GM12878 (cell line): ENCODE measurements around the gene LMF1. TPM values are rescaled to one million over a fixed set of nuclear protein-coding genes. Genes with fewer than 3 reads are reported as not detected.

Source experiments
- ATAC-seq: fragments of 200-7000 bp; cut with Tn5 transposase; 3 replicates; pipeline ENCODE4 v1.9.1; 2020; ENCODE audit warnings: mild to moderate bottlenecking, moderate library complexity
- BruUV-seq: library from RNA; stranded (reverse); fragments of 400-500 nt; replicated peaks from 2 replicates; lab custom pipeline; 2021; lab: Mats Ljungman, UMichigan
- CTCF ChIA-PET: fragments of 300-600 bp; sonication (Branson Sonifier 250); formaldehyde crosslinking; extraction: SDS; loops from one replicate; lab custom pipeline; 2021; ENCODE audit warnings: inconsistent platforms; lab: Yijun Ruan, JAX
- POLR2A ChIA-PET: fragments of 350-600 bp; formaldehyde crosslinking; extraction: SDS; loops from one replicate; lab custom pipeline; 2021; ENCODE audit warnings: inconsistent platforms; lab: Charles Lee
- RAD21 ChIA-PET: fragments of 300-600 bp; sonication (Branson Sonifier 250); formaldehyde crosslinking; loops from one replicate; lab custom pipeline; 2023; ENCODE audit warnings: antibody characterized with exemption; ENCODE audit not compliant: unreplicated experiment; lab: Charles Lee
- SMC1A ChIA-PET: fragments of 300-600 bp; sonication (Branson Sonifier 250); formaldehyde crosslinking; loops from one replicate; lab custom pipeline; 2023; ENCODE audit not compliant: unreplicated experiment, uncharacterized antibody; lab: Charles Lee
- DNase-seq: peaks from one replicate; pipeline ENCODE4 v3.0.0-alpha.2; 2011; ENCODE audit warnings: low read depth, low spot score
- FAIRE-seq: peaks from 3 replicates; lab custom pipeline; 2011; peaks lifted over from hg19 to GRCh38; lab: Jason Lieb, UNC
- H2AFZ ChIP-seq: 2 replicates; pipeline ENCODE4 v1.6.0; 2011; ENCODE audit warnings: low read depth, low read length, control low read depth; ENCODE audit not compliant: control insufficient read depth
- H3K27ac ChIP-seq: 2 replicates; pipeline ENCODE4 v1.5.1; 2011; ENCODE audit warnings: control low read depth; ENCODE audit not compliant: control insufficient read depth, insufficient read depth
- H3K27me3 ChIP-seq, 2 experiments: replicated peaks in 1 of 2; 2 replicates each; pipeline versions ENCODE4 v1.6.0 to v1.6.1; 2011; ENCODE audit warnings: low read length in 1 of 2; ENCODE audit not compliant: control insufficient read depth in 2 of 2, insufficient read depth in 2 of 2
- H3K36me3 ChIP-seq, 2 experiments: 2 replicates each; pipeline ENCODE4 v1.5.1; 2011; ENCODE audit warnings: low read length in 1 of 2; ENCODE audit not compliant: control insufficient read depth in 2 of 2, insufficient read depth in 2 of 2
- H3K4me1 ChIP-seq: 2 replicates; pipeline ENCODE4 v1.6.1; 2011; ENCODE audit warnings: mild to moderate bottlenecking, low read length, moderate library complexity, mixed read lengths; ENCODE audit not compliant: control insufficient read depth, insufficient read depth
- H3K4me2 ChIP-seq: 2 replicates; pipeline ENCODE4 v1.6.0; 2011; ENCODE audit warnings: control low read depth; ENCODE audit not compliant: control insufficient read depth, insufficient read depth
- H3K4me3 ChIP-seq: fragments of 200-600 bp; sonication (generic); 2 replicates; pipeline ENCODE4 v1.5.1; 2016
- H3K79me2 ChIP-seq: 2 replicates; pipeline ENCODE4 v1.6.0; 2011; ENCODE audit warnings: low read length; ENCODE audit not compliant: control insufficient read depth, insufficient read depth
- H3K9ac ChIP-seq: 2 replicates; pipeline ENCODE4 v1.8.0; 2011; ENCODE audit warnings: low read length, control low read depth, mixed read lengths; ENCODE audit not compliant: control insufficient read depth, insufficient read depth
- H3K9me3 ChIP-seq: replicated peaks from 3 replicates; pipeline ENCODE4 v1.5.1; 2011; ENCODE audit warnings: mild to moderate bottlenecking, low read length; ENCODE audit not compliant: control insufficient read depth, insufficient read depth
- H4K20me1 ChIP-seq: 2 replicates; pipeline ENCODE4 v1.6.0; 2011; ENCODE audit not compliant: control insufficient read depth, insufficient read depth
- ASH2L ChIP-seq: fragments of 300-600, 200-600 bp; sonication (generic); IDR thresholded peaks from 2 replicates; pipeline ENCODE4 v1.6.1; 2017; ENCODE audit warnings: low read depth, mild to moderate bottlenecking, borderline replicate concordance
- FOS ChIP-seq: IDR thresholded peaks from 3 replicates; pipeline ENCODE4 v1.6.1; 2011; ENCODE audit warnings: borderline replicate concordance; ENCODE audit not compliant: insufficient read length; ENCODE audit errors: extremely low read depth
- MTA2 ChIP-seq: fragments of 450-650 bp; IDR thresholded peaks from 2 replicates; pipeline ENCODE4 v1.6.1; 2016; ENCODE audit warnings: low read depth, mild to moderate bottlenecking, moderate library complexity
- NFYA ChIP-seq: IDR thresholded peaks from 2 replicates; pipeline ENCODE4 v1.6.1; 2011; ENCODE audit warnings: low read depth, mild to moderate bottlenecking, low read length, improper control_type of control experiment, borderline replicate concordance
- RAD51 ChIP-seq: fragments of 450-650 bp; IDR thresholded peaks from 2 replicates; pipeline ENCODE4 v1.6.1; 2016; ENCODE audit warnings: moderate library complexity, mild to moderate bottlenecking, inconsistent platforms
- RCOR1 ChIP-seq: conservative IDR thresholded peaks from 2 replicates; pipeline ENCODE4 v1.6.1; 2012; ENCODE audit warnings: low read depth, low read length, improper control_type of control experiment
- SMC3 ChIP-seq: IDR thresholded peaks from 2 replicates; pipeline ENCODE4 v1.6.1; 2011; ENCODE audit warnings: low read length, improper control_type of control experiment, borderline replicate concordance
- SREBF2 ChIP-seq: IDR thresholded peaks from 2 replicates; pipeline ENCODE4 v1.6.1; 2012; ENCODE audit warnings: mild to moderate bottlenecking, low read length
- ZBTB40 ChIP-seq: fragments of 450-650 bp; IDR thresholded peaks from 2 replicates; pipeline ENCODE4 v1.6.1; 2016; ENCODE audit warnings: mild to moderate bottlenecking, moderate library complexity, borderline replicate concordance
- WGBS: methylation state at CpG from one replicate; pipeline ENCODE4 v1.1.6; 2016; ENCODE audit warnings: low lambda C conversion rate; ENCODE audit not compliant: insufficient replicate concordance, insufficient coverage; ENCODE audit errors: missing lambda C conversion rate; 5-methylcytosine and 5-hydroxymethylcytosine counted together
- in situ Hi-C: fragments of 300-500 bp; cut with MboI; formaldehyde crosslinking; loops from 9 replicates; pipeline ENCODE4 v1.14.3; 2018; ENCODE audit warnings: mixed read lengths
- intact Hi-C: fragments of 100-400 bp; cut with micrococcal nuclease; formaldehyde crosslinking; loops from one replicate; pipeline ENCODE4 v1.14.2; 2022; ENCODE audit not compliant: unreplicated experiment
- polyA plus RNA-seq, 11 experiments: library from polyadenylated mRNA; depleted of rRNA in 4 of 11; unstranded in 6 of 11; stranded (reverse) in 5 of 11; fragments of >200 nt; fragmentation: Nextera tagmentation in 4 of 11; fragmentation: Illumina TruSeq in 1 of 11; extraction: Ambion mirVana in 4 of 11; extraction: Trizol in 1 of 11; gene quantifications; 1 replicate in 1 of 11; 2 replicates in 10 of 11; pipeline versions ENCODE4 v1.2.1 to v1.2.3, GENCODE V29; 2011 to 2016; ENCODE audit warnings: inconsistent platforms in 2 of 11, missing spikeins in 2 of 11, low read depth in 1 of 11
- total RNA-seq, 4 experiments: library from RNA; depleted of rRNA in 3 of 4; stranded (reverse); fragments of >200 nt in 3 of 4; fragmentation: Illumina TruSeq in 1 of 4; extraction: Trizol in 1 of 4; gene quantifications; 2 replicates each; pipeline versions ENCODE4 v1.2.1 to v1.2.3, GENCODE V29; 2013 to 2021

LMF1 gene
- total and polyA plus RNA-seq, 10 of the 15 experiments (the other 5 are each of a cell fraction or from before 2014, with no cell fraction given): 0.18 to 3.2 (median 1.4) TPM; not detected in 1

DNA sequence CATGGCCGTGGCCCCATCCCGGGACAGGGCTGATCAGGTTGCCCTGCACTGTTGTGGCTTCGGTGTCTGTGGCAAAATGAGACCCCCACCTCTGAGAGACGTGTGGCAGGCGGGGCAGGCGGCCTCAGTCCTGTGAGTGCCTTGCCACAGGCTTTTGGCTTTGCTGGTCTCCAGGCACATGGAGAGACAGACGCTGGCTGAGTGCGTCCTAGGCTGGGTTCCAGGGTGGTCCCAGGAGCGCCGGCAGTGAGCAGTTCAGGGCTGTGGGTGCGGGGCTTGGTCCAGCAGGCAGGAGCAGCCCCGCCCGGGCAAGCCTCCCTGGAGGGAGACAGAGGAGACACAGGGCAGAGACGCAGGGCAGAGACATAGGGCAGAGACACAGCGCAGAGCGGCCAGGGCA lies 40.0 kb upstream of the LMF1 start:
- DNase-seq (no peak), FAIRE-seq (no peak), ATAC-seq (no peak)
- Histone ChIP-seq H3K9ac (no peak overlapping the region), H3K79me2 (no peaks in the 10 kb centered on the region), H3K36me3 (no peaks in the 10 kb centered on the region), H3K4me3 (no peak overlapping the region), H3K9me3 (no peaks in the 10 kb centered on the region), H3K27me3 (no peaks in the 10 kb centered on the region), H3K4me2 (no peak overlapping the region), H2AFZ (no peak overlapping the region), H3K27ac (no peak overlapping the region), H3K4me1 (no peaks in the 10 kb centered on the region), H4K20me1 (no peaks in the 10 kb centered on the region)
- BruUV-seq: no TSS peak
- POLR2A ChIA-PET: no interaction called here
- RAD21 ChIA-PET: no interaction called here
- in situ Hi-C loops (no loop called here), intact Hi-C loops (no loop called here)
- 44% methylated on average over 16 of the region's 16 CpGs for WGBS
- CTCF ChIA-PET: no interaction called here
- TF ChIP-seq SREBF2 (no peak), MTA2 (no peak), ASH2L (no peak), FOS (no peak), RAD51 (no peak), NFYA (no peak), ZBTB40 (no peak), SMC3 (no peak), RCOR1 (no peak)
- SMC1A ChIA-PET: no interaction called here
